Testis (tissue), 3 donors: ENCODE results near the gene SLC46A2. TPM values are rescaled to one million over a fixed set of nuclear protein-coding genes. Genes with fewer than 3 reads are reported as not detected.
A peak's percentile ranks its signal among the peaks of the same experiment; 100 is the strongest.

Source experiments
- DNase-seq: peaks from one replicate; pipeline ENCODE4 v3.0.0-alpha.2; 2019
- H3K27ac ChIP-seq, 2 donors: fragments of 200-600 bp; sonication (generic); one replicate each; pipeline ENCODE4 v1.5.1; 2019
- H3K27me3 ChIP-seq: fragments of 200-600 bp; sonication (generic); one replicate; pipeline ENCODE4 v1.5.1; 2019
- H3K36me3 ChIP-seq: fragments of 200-600 bp; sonication (generic); one replicate; pipeline ENCODE4 v1.5.1; 2017; ENCODE audit warnings: low read depth; ENCODE audit errors: missing control alignments
- H3K4me1 ChIP-seq: fragments of 200-600 bp; sonication (generic); one replicate; pipeline ENCODE4 v1.5.1; 2019
- H3K4me3 ChIP-seq, 2 donors: fragments of 200-600 bp; sonication (generic); one replicate each; pipeline ENCODE4 v1.5.1; 2017 to 2019
- H3K9me3 ChIP-seq: fragments of 200-600 bp; sonication (generic); one replicate; pipeline ENCODE4 v1.5.1; 2017
- CTCF ChIP-seq, 3 experiments: fragments of 450-650 bp in 2 of 3; fragments of 200-600 bp in 1 of 3; sonication (generic) in 1 of 3; IDR thresholded peaks; one replicate each; pipeline ENCODE4 v1.5.1; 2016 to 2019; ENCODE audit warnings: antibody characterized with exemption in 3 of 3, mild to moderate bottlenecking in 2 of 3, moderate library complexity in 1 of 3
- POLR2A ChIP-seq: fragments of 450-650 bp; IDR thresholded peaks from one replicate; pipeline ENCODE4 v1.6.1; 2017; ENCODE audit warnings: antibody characterized with exemption, mild to moderate bottlenecking, moderate library complexity
- WGBS, 2 donors: methylation state at CpG; one replicate each; pipeline ENCODE4 v1.1.5; 2018; 5-methylcytosine and 5-hydroxymethylcytosine counted together
- intact Hi-C: fragments of 100-400 bp; cut with DNase I; formaldehyde crosslinking; loops from one replicate; pipeline ENCODE4 v1.15.1; 2023; ENCODE audit warnings: low total_unique reads
- polyA plus RNA-seq: library from polyadenylated mRNA; stranded (reverse); fragments of 350-450 nt; fragmentation: Illumina TruSeq; extraction: RNeasy Lipid Tissue Mini Kit (QIAGEN cat#74804); gene quantifications from one replicate; pipeline ENCODE4 v1.2.3, GENCODE V29; 2014; ENCODE audit warnings: low read depth, low replicate concordance; ENCODE audit not compliant: insufficient read depth
- total RNA-seq, 2 donors: library from RNA; depleted of rRNA; stranded (reverse); fragments of >200 nt; gene quantifications; one replicate each; pipeline ENCODE4 v1.2.3, GENCODE V29; 2016

Gene SLC46A2
- total and polyA plus RNA-seq, 3 donors from 2014 or later = 1.4 to 2.4 (median 1.9) TPM

- Histone ChIP-seq H3K4me3 (no peak overlapping the region), H3K27ac (no peak overlapping the region), H3K9me3 (no peaks in the 10 kb centered on the region), H3K36me3 (no peaks in the 10 kb centered on the region), H3K27me3 (no peaks in the 10 kb centered on the region), H3K4me1 (peaks cover 5% of the 10 kb centered on the region)
- 88 to 92% methylated on average over 4 of the region's 4 CpGs for WGBS, 2 donors
- no peak for TF ChIP-seq CTCF (IDR thresholded peaks at IDR 0.05)
- intact Hi-C loops = no loop called here
- DNase-seq = no peak
Measured at GRCh38 chr9:112873773-112874405, 16.8 kb downstream of the SLC46A2 start.

GRCh38 chr9:112872019-112872418 lies 18.7 kb downstream of the SLC46A2 start:
- 67 to 71% methylated on average over 4 of the region's 4 CpGs for WGBS, 2 donors
- TF ChIP-seq CTCF (IDR thresholded peaks at IDR 0.05) (no peak), POLR2A (no peak)
- intact Hi-C loops = no loop called here
- Histone ChIP-seq H3K36me3 (no peaks in the 10 kb centered on the region), H3K27me3 (no peaks in the 10 kb centered on the region), H3K27ac (peak overlapping the region in 1 of 2 donors; percentile 41), H3K9me3 (no peaks in the 10 kb centered on the region), H3K4me1 (peaks cover 14% of the 10 kb centered on the region), H3K4me3 (no peak overlapping the region)
- no peak for DNase-seq

- Histone ChIP-seq H3K4me1 (peaks cover 14% of the 10 kb centered on the region), H3K9me3 (no peaks in the 10 kb centered on the region), H3K4me3 (no peak overlapping the region), H3K36me3 (no peaks in the 10 kb centered on the region), H3K27ac (peak overlapping the region in 1 of 2 donors; percentile 41), H3K27me3 (no peaks in the 10 kb centered on the region)
- WGBS, 2 donors = 72 to 92% methylated on average over 6 of the region's 6 CpGs
- no peak for TF ChIP-seq CTCF (IDR thresholded peaks at IDR 0.05)
- TF ChIP-seq POLR2A = no peak
- DNase-seq = no peak
- intact Hi-C loops = no loop called here
Measured at GRCh38 chr9:112870556-112870955, 20.1 kb downstream of the SLC46A2 start.

- intact Hi-C loops = no loop called here
- 64 to 72% methylated on average over 5 of the region's 5 CpGs for WGBS, 2 donors
- no peaks in the 10 kb centered on the region for H3K36me3 ChIP-seq
Measured at GRCh38 chr9:112869917-112870316, 20.8 kb downstream of the SLC46A2 start.

More at GRCh38 chr9:112869917-112870316, 20.8 kb downstream of the SLC46A2 start:
- H3K4me1 ChIP-seq = peaks cover 14% of the 10 kb centered on the region
- DNase-seq = no peak
- H3K27me3 ChIP-seq = no peaks in the 10 kb centered on the region
- H3K9me3 ChIP-seq = no peaks in the 10 kb centered on the region
- TF ChIP-seq CTCF (IDR thresholded peaks at IDR 0.05) = no peak
- TF ChIP-seq POLR2A = no peak
- H3K4me3 ChIP-seq = no peak overlapping the region
- H3K27ac ChIP-seq = no peak overlapping the region
